GM12801 (cell line): ENCODE data around the gene ATP6V1F.

Experiments
- CTCF ChIP-seq: IDR thresholded peaks from one replicate; pipeline ENCODE4 v1.5.1; 2011; ENCODE audit warnings: control low read depth; ENCODE audit not compliant: insufficient read length; ENCODE audit errors: extremely low read depth

Gene ATP6V1F

DNA sequence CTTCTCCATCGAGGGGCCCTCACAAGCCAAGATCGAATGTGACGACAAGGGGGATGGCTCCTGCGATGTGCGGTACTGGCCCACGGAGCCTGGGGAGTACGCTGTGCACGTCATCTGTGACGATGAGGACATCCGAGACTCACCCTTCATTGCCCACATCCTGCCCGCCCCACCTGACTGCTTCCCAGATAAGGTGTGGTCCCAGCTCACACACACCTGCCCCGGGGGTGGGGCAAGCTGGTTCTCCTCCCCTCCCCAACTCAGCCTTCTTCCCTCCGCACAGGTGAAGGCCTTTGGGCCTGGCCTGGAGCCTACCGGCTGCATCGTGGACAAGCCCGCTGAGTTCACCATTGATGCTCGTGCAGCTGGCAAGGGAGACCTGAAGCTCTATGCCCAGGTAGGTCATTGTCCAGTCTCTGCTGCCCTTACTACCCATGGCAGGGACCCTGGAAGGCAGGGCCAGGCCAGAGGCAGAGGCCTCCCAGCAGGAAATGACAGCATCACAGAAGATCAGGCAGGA lies 21.4 kb upstream of the ATP6V1F start:
- no peak for TF ChIP-seq CTCF

DNA sequence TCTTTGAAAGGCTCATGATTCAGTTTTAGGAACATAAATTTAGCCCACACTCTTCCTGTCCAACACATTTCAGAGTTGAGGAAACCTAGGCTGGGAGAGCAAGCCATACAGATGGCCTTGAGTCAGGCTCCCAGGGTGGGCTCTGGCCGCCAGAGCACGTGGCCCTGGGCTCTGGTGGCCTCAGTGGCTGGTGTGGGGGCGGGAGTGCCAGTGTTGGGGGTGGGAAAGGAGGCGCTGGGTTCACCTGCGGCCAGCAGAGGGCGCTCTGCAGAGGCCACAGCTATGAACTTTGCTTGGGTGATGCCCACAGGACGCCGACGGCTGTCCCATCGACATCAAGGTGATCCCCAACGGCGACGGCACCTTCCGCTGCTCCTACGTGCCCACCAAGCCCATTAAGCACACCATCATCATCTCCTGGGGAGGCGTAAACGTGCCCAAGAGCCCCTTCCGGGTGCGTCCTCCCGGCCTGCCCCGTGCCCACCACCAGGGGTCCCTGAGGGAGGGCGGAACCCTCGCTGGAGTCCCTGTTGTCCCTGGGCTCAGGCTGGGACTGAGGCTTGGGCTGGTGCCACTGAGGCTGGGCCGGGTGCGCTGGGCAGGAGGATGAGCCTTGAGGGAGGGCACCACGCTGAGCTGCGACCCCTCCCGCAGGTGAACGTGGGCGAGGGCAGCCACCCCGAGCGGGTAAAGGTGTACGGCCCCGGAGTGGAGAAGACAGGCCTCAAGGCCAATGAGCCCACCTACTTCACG lies 20.6 kb upstream of the ATP6V1F start:
- no peak for TF ChIP-seq CTCF

DNA sequence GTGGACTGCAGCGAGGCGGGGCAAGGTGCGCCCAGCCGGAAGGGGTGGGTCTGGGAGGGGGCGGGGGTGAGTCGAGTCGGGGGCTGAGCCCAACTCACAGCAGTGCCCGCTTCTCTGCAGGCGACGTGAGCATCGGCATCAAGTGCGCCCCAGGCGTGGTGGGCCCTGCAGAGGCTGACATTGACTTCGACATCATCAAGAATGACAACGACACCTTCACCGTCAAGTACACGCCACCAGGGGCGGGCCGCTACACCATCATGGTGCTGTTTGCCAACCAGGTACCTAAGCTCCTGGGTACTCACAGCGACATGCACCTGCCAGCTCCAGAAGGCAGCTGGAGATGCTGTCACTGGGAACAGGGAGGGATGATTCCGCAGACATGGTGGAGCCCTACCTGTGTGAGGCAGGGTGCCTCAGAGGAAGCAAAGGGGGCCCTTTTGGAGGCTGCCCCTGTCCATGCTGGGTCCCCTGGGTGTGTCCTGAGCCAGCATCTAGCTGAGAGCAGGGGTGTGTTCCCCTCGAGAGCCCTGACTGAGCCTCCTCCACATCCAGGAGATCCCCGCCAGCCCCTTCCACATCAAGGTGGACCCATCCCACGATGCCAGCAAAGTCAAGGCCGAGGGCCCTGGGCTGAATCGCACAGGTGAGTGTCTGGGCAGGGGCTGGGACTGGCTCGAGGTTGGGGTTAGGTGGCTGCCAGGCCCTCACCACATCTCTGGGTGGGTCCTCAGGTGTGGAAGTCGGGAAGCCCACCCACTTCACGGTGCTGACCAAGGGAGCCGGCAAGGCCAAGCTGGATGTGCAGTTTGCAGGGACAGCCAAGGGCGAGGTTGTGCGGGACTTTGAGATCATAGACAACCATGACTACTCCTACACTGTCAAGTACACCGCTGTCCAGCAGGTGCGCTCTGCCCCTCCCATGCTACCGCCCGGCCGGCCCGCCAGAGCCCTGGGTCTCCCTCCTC lies 19.7 kb upstream of the ATP6V1F start:
- TF ChIP-seq CTCF, result no peak

- no peak for TF ChIP-seq CTCF
Observed at GRCh38 chr7:128843938-128844621, 18.6 kb upstream of the ATP6V1F start.

DNA sequence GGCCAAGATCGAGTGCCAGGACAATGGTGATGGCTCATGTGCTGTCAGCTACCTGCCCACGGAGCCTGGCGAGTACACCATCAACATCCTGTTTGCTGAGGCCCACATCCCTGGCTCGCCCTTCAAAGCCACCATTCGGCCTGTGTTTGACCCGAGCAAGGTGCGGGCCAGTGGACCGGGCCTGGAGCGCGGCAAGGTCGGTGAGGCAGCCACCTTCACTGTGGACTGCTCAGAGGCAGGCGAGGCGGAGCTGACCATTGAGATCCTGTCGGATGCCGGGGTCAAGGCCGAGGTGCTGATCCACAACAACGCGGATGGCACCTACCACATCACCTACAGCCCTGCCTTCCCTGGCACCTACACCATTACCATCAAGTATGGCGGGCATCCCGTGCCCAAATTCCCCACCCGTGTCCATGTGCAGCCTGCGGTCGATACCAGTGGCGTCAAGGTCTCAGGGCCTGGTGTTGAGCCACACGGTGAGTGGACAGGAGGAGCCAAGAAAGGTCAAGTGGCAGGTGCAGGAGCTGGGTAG lies 17.8 kb upstream of the ATP6V1F start:
- TF ChIP-seq CTCF, result no peak

DNA sequence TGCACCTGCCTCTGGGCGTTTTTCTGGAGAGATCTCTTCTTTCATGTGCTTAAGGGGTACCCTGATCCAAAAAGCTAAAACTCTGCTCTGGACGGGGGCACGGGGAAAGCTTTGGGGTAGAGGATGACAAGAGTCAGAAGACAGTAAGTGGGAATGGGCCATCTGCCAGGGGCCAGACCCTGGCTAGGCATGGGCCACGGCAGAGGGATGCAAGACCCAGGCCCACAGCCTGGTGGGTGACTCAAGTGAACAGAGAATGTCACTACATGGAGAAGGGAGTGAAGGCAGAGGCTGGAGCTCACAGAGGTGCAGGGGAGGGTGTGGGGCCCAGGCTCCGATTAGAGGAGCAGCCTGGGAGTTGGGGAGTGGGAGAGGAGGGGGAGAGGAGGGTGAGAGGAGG lies 17.2 kb upstream of the ATP6V1F start:
- no peak for TF ChIP-seq CTCF
